ENCODE results near the gene TNS4.

TNS4 gene

GRCh38 chr17:40431231-40431602 lies 70.2 kb downstream of the TNS4 start:
- Histone ChIP-seq H3K9ac (no peak overlapping the region), H3K4me1 (ENCODE audit: low read depth, poor library complexity, severe bottlenecking) (peaks cover 5% of the 10 kb centered on the region)

GRCh38 chr17:40430272-40431230 lies 70.9 kb downstream of the TNS4 start:
- no peak overlapping the region for H3K4me2 ChIP-seq
- no peaks in the 10 kb centered on the region for H3K36me3 ChIP-seq (ENCODE audit: insufficient read depth)
- TF ChIP-seq CTCF (conservative IDR thresholded peaks at IDR 0.05; ENCODE audit: low read depth, low read length) = no peak
- peaks cover 5% of the 10 kb centered on the region for H3K4me1 ChIP-seq (ENCODE audit: low read depth, poor library complexity, severe bottlenecking)
- H3K27me3 ChIP-seq (ENCODE audit: insufficient read depth, low read depth) = no peaks in the 10 kb centered on the region
- H2AFZ ChIP-seq (ENCODE audit: low read depth) = no peak overlapping the region
- H3K27ac ChIP-seq = no peak overlapping the region
- no peaks in the 10 kb centered on the region for H4K20me1 ChIP-seq (ENCODE audit: insufficient read depth)
- no peak overlapping the region for H3K9ac ChIP-seq
- no peaks in the 10 kb centered on the region for H3K79me2 ChIP-seq (ENCODE audit: insufficient read depth, low read depth)
- no peak overlapping the region for H3K4me3 ChIP-seq (IDR thresholded peaks at IDR 0.05; ENCODE audit: insufficient read depth, low read depth, low read length)

More at GRCh38 chr17:40431231-40431602, 70.2 kb downstream of the TNS4 start:
- Histone ChIP-seq H3K27me3 (ENCODE audit: insufficient read depth, low read depth) (no peaks in the 10 kb centered on the region), H3K27ac (no peak overlapping the region), H3K36me3 (ENCODE audit: insufficient read depth) (no peaks in the 10 kb centered on the region), H3K4me2 (no peak overlapping the region), H3K79me2 (ENCODE audit: insufficient read depth, low read depth) (no peaks in the 10 kb centered on the region), H4K20me1 (ENCODE audit: insufficient read depth) (no peaks in the 10 kb centered on the region), H3K4me3 (IDR thresholded peaks at IDR 0.05; ENCODE audit: insufficient read depth, low read depth, low read length) (no peak overlapping the region), H2AFZ (ENCODE audit: low read depth) (no peak overlapping the region)
- TF ChIP-seq CTCF (conservative IDR thresholded peaks at IDR 0.05; ENCODE audit: low read depth, low read length) = no peak

- H3K4me2 ChIP-seq = no peak overlapping the region
- H2AFZ ChIP-seq (ENCODE audit: low read depth) = no peak overlapping the region
- no peak overlapping the region for H3K27ac ChIP-seq
- TF ChIP-seq CTCF (conservative IDR thresholded peaks at IDR 0.05; ENCODE audit: low read depth, low read length) = no peak
- no peaks in the 10 kb centered on the region for H3K79me2 ChIP-seq (ENCODE audit: insufficient read depth, low read depth)
- H3K27me3 ChIP-seq (ENCODE audit: insufficient read depth, low read depth) = no peaks in the 10 kb centered on the region
- H4K20me1 ChIP-seq (ENCODE audit: insufficient read depth) = no peaks in the 10 kb centered on the region
- no peak overlapping the region for H3K9ac ChIP-seq
- H3K4me3 ChIP-seq (IDR thresholded peaks at IDR 0.05; ENCODE audit: insufficient read depth, low read depth, low read length) = no peak overlapping the region
- peaks cover 12% of the 10 kb centered on the region for H3K4me1 ChIP-seq (ENCODE audit: low read depth, poor library complexity, severe bottlenecking)
- H3K36me3 ChIP-seq (ENCODE audit: insufficient read depth) = no peaks in the 10 kb centered on the region
Observed at GRCh38 chr17:40427002-40427491, 74.4 kb downstream of the TNS4 start.
